ENCODE measurements around the gene EEFSEC.

DNA sequence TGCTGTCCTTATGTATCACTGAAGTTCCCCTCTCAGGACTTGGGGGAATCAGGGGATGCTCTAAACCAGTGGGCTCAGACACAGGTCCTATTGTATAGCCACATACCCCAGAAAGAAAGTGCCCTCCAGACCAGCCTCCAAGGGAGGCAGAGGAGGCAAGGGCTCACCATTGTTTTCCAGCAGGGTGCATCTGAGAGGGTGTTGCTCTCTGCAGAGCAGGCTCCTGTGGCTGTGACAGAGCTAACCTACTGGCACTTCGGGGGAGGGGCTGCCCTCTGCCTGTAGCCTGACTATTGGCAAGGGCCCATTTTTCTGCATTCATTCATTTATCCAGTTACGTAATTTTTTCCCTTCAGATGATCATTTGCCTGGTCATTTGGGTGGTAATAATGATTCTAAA lies 39.9 kb downstream of the EEFSEC start:
- TF ChIP-seq, protein P1, sequence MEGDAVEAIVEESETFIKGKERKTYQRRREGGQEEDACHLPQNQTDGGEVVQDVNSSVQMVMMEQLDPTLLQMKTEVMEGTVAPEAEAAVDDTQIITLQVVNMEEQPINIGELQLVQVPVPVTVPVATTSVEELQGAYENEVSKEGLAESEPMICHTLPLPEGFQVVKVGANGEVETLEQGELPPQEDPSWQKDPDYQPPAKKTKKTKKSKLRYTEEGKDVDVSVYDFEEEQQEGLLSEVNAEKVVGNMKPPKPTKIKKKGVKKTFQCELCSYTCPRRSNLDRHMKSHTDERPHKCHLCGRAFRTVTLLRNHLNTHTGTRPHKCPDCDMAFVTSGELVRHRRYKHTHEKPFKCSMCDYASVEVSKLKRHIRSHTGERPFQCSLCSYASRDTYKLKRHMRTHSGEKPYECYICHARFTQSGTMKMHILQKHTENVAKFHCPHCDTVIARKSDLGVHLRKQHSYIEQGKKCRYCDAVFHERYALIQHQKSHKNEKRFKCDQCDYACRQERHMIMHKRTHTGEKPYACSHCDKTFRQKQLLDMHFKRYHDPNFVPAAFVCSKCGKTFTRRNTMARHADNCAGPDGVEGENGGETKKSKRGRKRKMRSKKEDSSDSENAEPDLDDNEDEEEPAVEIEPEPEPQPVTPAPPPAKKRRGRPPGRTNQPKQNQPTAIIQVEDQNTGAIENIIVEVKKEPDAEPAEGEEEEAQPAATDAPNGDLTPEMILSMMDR (conservative IDR thresholded peaks at IDR 0.05): no peak
- TF ChIP-seq ZFX (IDR thresholded peaks at IDR 0.05): no peak
